SK-N-SH (cell line): ENCODE measurements around the gene PHF23. TPM values are rescaled to one million over a fixed set of nuclear protein-coding genes. Genes with fewer than 3 reads are reported as not detected.

Experiments used
- CTCF ChIA-PET: fragments of 300-600, 350-600 bp; formaldehyde crosslinking; extraction: SDS; loops from one replicate; lab custom pipeline; 2021; lab: Yijun Ruan, JAX
- POLR2A ChIA-PET: fragments of 350-600 bp; sonication (Branson Sonifier 250); formaldehyde crosslinking; extraction: SDS; loops from one replicate; lab custom pipeline; 2020; ENCODE audit warnings: antibody characterized with exemption, inconsistent platforms; lab: Yijun Ruan, JAX
- DNase-seq: peaks from one replicate; pipeline ENCODE4 v3.0.0; 2012
- H2AFZ ChIP-seq: fragments of 200-600 bp; sonication (generic); 2 replicates; pipeline ENCODE4 v1.8.1; 2016; ENCODE audit warnings: antibody characterized with exemption, mild to moderate bottlenecking, low read depth
- H3F3A ChIP-seq: fragments of 200-600 bp; sonication (generic); replicated peaks from 2 replicates; pipeline ENCODE3; 2016; ENCODE audit warnings: antibody characterized with exemption, mild to moderate bottlenecking; ENCODE audit not compliant: insufficient read depth
- H3K27ac ChIP-seq, 2 experiments: fragments of 200-500 bp in 1 of 2; fragments of 200-600 bp in 1 of 2; sonication (Bioruptor generic) in 1 of 2; sonication (generic), shearing (Covaris generic) in 1 of 2; 2 replicates each; pipeline versions ENCODE4 v1.5.1 to v1.6.1; 2014 to 2016; ENCODE audit warnings: low read depth in 2 of 2, inconsistent platforms in 1 of 2, low read length in 1 of 2, mild to moderate bottlenecking in 1 of 2, mixed read lengths in 1 of 2
- H3K27me3 ChIP-seq: fragments of 200-600 bp; sonication (generic), shearing (Covaris generic); 2 replicates; pipeline ENCODE4 v1.6.1; 2016; ENCODE audit warnings: mixed run types; ENCODE audit not compliant: insufficient read depth
- H3K36me3 ChIP-seq, 2 experiments: fragments of 200-500 bp in 1 of 2; fragments of 200-600 bp in 1 of 2; sonication (Bioruptor generic) in 1 of 2; sonication (generic) in 1 of 2; replicated peaks in 1 of 2; 2 replicates each; pipeline versions ENCODE3 to v1.5.1; 2014 to 2016; ENCODE audit warnings: low read length in 1 of 2, mild to moderate bottlenecking in 1 of 2; ENCODE audit not compliant: insufficient read depth in 2 of 2, control insufficient read depth in 1 of 2
- H3K4me1 ChIP-seq, 2 experiments: fragments of 200-500 bp in 1 of 2; fragments of 200-600 bp in 1 of 2; sonication (Bioruptor generic) in 1 of 2; sonication (generic), shearing (Covaris generic) in 1 of 2; 2 replicates each; pipeline versions ENCODE4 v1.5.1 to v1.6.1; 2014 to 2016; ENCODE audit warnings: low read depth in 1 of 2, low read length in 1 of 2, mixed run types in 1 of 2; ENCODE audit not compliant: insufficient read depth in 2 of 2, control insufficient read depth in 1 of 2
- H3K4me2 ChIP-seq: fragments of 200-600 bp; sonication (generic), shearing (Covaris generic); 2 replicates; pipeline ENCODE4 v1.6.1; 2017; ENCODE audit warnings: mixed run types
- H3K4me3 ChIP-seq, 2 experiments: fragments of 200-500 bp in 1 of 2; fragments of 200-600 bp in 1 of 2; sonication (Bioruptor generic) in 1 of 2; sonication (generic), shearing (Covaris generic) in 1 of 2; 2 replicates each; pipeline versions ENCODE4 v1.5.1 to v1.8.1; 2014 to 2016; ENCODE audit warnings: low read depth in 2 of 2, inconsistent platforms in 1 of 2, low read length in 1 of 2, mild to moderate bottlenecking in 1 of 2, mixed read lengths in 1 of 2, moderate library complexity in 1 of 2
- H3K79me2 ChIP-seq: fragments of 200-600 bp; sonication (generic); 2 replicates; pipeline ENCODE4 v1.8.1; 2017; ENCODE audit warnings: mild to moderate bottlenecking; ENCODE audit not compliant: insufficient read depth
- H3K9ac ChIP-seq: fragments of 200-600 bp; sonication (generic); 2 replicates; pipeline ENCODE4 v1.6.1; 2017; ENCODE audit warnings: mixed run types
- H3K9me2 ChIP-seq: fragments of 200-600 bp; sonication (generic); 2 replicates; pipeline ENCODE4 v1.6.1; 2017; ENCODE audit warnings: mixed run types
- H3K9me3 ChIP-seq: fragments of 200-600 bp; sonication (generic); 2 replicates; pipeline ENCODE4 v1.6.1; 2017; ENCODE audit warnings: mixed run types, mild to moderate bottlenecking, moderate library complexity
- H4K20me1 ChIP-seq: fragments of 200-600 bp; sonication (generic); 2 replicates; pipeline ENCODE4 v1.6.1; 2017; ENCODE audit warnings: mild to moderate bottlenecking, mixed run types; ENCODE audit not compliant: insufficient read depth
- CHD2 ChIP-seq: fragments of 150-350 bp; IDR thresholded peaks from 2 replicates; pipeline ENCODE4 v1.6.1; 2018; ENCODE audit warnings: low read length; ENCODE audit not compliant: partially characterized antibody
- FOSL2 ChIP-seq: IDR thresholded peaks from 2 replicates; pipeline ENCODE4 v1.4.0; 2012; ENCODE audit warnings: low read depth, mild to moderate bottlenecking, moderate library complexity, borderline replicate concordance
- FOXJ3 ChIP-seq: sonication (generic); formaldehyde crosslinking; IDR thresholded peaks from 2 replicates; pipeline ENCODE4 v1.5.1; 2020; ENCODE audit warnings: mild to moderate bottlenecking, missing genetic modification reagents
- JUND ChIP-seq: IDR thresholded peaks from 2 replicates; pipeline ENCODE4 v1.4.0; 2012
- NRF1 ChIP-seq: IDR thresholded peaks from 2 replicates; pipeline ENCODE4 v1.6.1; 2012; ENCODE audit warnings: low read depth, mild to moderate bottlenecking, low read length
- PBX3 ChIP-seq: IDR thresholded peaks from 2 replicates; pipeline ENCODE4; 2012
- RAD21 ChIP-seq: IDR thresholded peaks from 2 replicates; pipeline ENCODE4 v1.6.1; 2012; ENCODE audit warnings: mild to moderate bottlenecking, low read length
- REST ChIP-seq: IDR thresholded peaks from 2 replicates; pipeline ENCODE4 v1.6.1; 2012; ENCODE audit warnings: mild to moderate bottlenecking, low read depth, low read length, moderate library complexity
- RFX5 ChIP-seq: IDR thresholded peaks from 2 replicates; pipeline ENCODE4 v1.6.1; 2012; ENCODE audit warnings: mild to moderate bottlenecking, improper control_type of control experiment, low read length
- TEAD4 ChIP-seq: IDR thresholded peaks from 2 replicates; pipeline ENCODE4 v1.4.0; 2012; ENCODE audit warnings: mild to moderate bottlenecking, borderline replicate concordance; ENCODE audit not compliant: insufficient read depth
- USF1 ChIP-seq: IDR thresholded peaks from 2 replicates; pipeline ENCODE4 v1.4.0; 2012; ENCODE audit warnings: low read depth, borderline replicate concordance
- YY1 ChIP-seq: IDR thresholded peaks from 2 replicates; pipeline ENCODE4 v1.4.0; 2012; ENCODE audit warnings: low read depth, mild to moderate bottlenecking
- WGBS: methylation state at CpG from one replicate; pipeline ENCODE4 v1.1.6; 2017; ENCODE audit warnings: low lambda C conversion rate; 5-methylcytosine and 5-hydroxymethylcytosine counted together
- polyA plus RNA-seq, 3 experiments: library from polyadenylated mRNA; depleted of rRNA; stranded (reverse); fragments of >200 nt; gene quantifications; 2 replicates each; pipeline ENCODE4 v1.2.3, GENCODE V29; 2012
- TF ChIP-seq, protein P1 (sequence below): IDR thresholded peaks from 2 replicates; pipeline ENCODE4 v1.4.0; 2012; ENCODE audit warnings: low read depth, borderline replicate concordance

The PHF23 gene
- polyA plus RNA-seq, 1 of the 3 experiments (the other 2 are of a cell fraction) = 53.3 TPM

DNA sequence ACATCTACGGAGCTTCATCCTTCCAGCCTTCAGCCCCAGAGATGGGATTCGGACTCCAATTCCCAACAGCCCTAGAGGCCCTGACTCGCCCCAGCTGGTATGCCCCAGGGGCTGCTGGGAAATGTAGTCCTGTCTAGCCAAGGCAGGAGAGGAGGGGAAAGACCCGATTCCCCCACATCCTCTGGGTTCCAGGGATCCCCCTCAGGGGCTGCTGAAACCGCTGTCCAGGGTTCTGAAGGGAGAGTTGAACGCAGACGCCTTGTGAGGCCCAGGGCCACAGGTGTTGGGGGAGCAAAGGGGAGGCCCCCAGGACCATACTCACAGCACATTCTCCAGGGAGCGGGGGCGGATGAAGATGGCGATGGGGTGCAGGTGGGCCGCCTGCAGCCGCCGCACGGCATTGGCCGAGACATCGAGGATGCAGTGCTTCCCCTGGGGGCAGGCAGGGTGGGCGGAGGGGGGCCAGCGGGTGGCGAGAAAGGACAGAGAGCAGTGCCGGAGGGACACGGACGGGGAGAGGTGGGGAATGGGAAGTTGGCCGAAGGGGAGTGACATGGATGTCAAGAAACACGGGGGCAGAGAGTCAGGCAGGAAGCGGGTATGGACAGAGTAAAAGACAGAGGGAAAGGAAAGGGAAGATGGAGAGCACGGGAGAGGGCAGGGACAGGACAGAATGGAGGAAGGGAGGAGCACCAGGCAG, 47.5 kb downstream of the PHF23 start:
- Histone ChIP-seq H3K4me2 (no peak overlapping the region), H3K4me3 (no peak overlapping the region), H3K9me2 (no peaks in the 10 kb centered on the region), H3F3A (no peaks in the 10 kb centered on the region), H3K9ac (no peak overlapping the region), H4K20me1 (no peaks in the 10 kb centered on the region), H3K79me2 (no peaks in the 10 kb centered on the region), H2AFZ (no peak overlapping the region), H3K27me3 (no peaks in the 10 kb centered on the region), H3K9me3 (no peaks in the 10 kb centered on the region), H3K4me1 (no peaks in the 10 kb centered on the region), H3K36me3 (peaks cover 15 to 37% of the 10 kb centered on the region in 2 experiments), H3K27ac (no peak overlapping the region)
- 85% methylated on average over 25 of the region's 26 CpGs for WGBS
- peak; percentile 86 for DNase-seq
- ChIA-PET POLR2A (no interaction called here), CTCF (interaction anchor here (0.8 to 1.5 kb wide), 2 partner anchors 23 to 140 kb away, joined by 3 to 4 read pairs; no protein-coding TSS in a partner anchor)
- TF ChIP-seq REST = peak; percentile 87
- TF ChIP-seq JUND = peak; percentile 68
- no peak for TF ChIP-seq NRF1
- no peak for TF ChIP-seq TEAD4
- TF ChIP-seq RAD21 = no peak
- no peak for TF ChIP-seq FOXJ3 (CRISPR knock-in tag)
- no peak for TF ChIP-seq RFX5
- TF ChIP-seq YY1 = 0 out of 2 replicates have a peak, but pooled peaks have one; percentile 36
- TF ChIP-seq USF1 = peak; percentile 81; the same call in 1 of the 2 replicates
- TF ChIP-seq PBX3 = peak; percentile 26; the same call in 1 of the 2 replicates
- TF ChIP-seq FOSL2 = peak; percentile 62
- peak; percentile 75 for TF ChIP-seq CHD2
- TF ChIP-seq, protein P1, sequence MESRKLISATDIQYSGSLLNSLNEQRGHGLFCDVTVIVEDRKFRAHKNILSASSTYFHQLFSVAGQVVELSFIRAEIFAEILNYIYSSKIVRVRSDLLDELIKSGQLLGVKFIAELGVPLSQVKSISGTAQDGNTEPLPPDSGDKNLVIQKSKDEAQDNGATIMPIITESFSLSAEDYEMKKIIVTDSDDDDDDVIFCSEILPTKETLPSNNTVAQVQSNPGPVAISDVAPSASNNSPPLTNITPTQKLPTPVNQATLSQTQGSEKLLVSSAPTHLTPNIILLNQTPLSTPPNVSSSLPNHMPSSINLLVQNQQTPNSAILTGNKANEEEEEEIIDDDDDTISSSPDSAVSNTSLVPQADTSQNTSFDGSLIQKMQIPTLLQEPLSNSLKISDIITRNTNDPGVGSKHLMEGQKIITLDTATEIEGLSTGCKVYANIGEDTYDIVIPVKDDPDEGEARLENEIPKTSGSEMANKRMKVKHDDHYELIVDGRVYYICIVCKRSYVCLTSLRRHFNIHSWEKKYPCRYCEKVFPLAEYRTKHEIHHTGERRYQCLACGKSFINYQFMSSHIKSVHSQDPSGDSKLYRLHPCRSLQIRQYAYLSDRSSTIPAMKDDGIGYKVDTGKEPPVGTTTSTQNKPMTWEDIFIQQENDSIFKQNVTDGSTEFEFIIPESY = no peak
